Anterior cingulate cortex (tissue), 58 donors: ENCODE data around the gene S100A12.

ENCODE experiments used
- DNase-seq, 58 donors: peaks; one replicate each; lab custom pipeline; 2025; lab: John Stamatoyannopoulos, UW

The S100A12 gene

GRCh38 chr1:153370146-153370545 lies 5.3 kb downstream of the S100A12 start:
- DNase-seq: no peak

- DNase-seq: no peak
These were observed 6.9 kb downstream of the S100A12 start for GRCh38 chr1:153368495-153368894.

- no peak for DNase-seq
These were observed 8.3 kb downstream of the S100A12 start for GRCh38 chr1:153367090-153367489.

- no peak for DNase-seq
These were observed 9.2 kb downstream of the S100A12 start for GRCh38 chr1:153366261-153366660.

GRCh38 chr1:153365696-153366095 lies 9.7 kb downstream of the S100A12 start:
- no peak for DNase-seq

- no peak for DNase-seq
These were observed 10.4 kb downstream of the S100A12 start for GRCh38 chr1:153364766-153365666.

- DNase-seq: no peak
These were observed 11.3 kb downstream of the S100A12 start for GRCh38 chr1:153364156-153364555.

- DNase-seq: no peak
These were observed 11.8 kb downstream of the S100A12 start for GRCh38 chr1:153363641-153364040.

- DNase-seq: no peak
These were observed 13.1 kb downstream of the S100A12 start for GRCh38 chr1:153362187-153362775.

GRCh38 chr1:153361480-153362109 lies 13.8 kb downstream of the S100A12 start:
- DNase-seq: no peak

- no peak for DNase-seq
These were observed 14.6 kb downstream of the S100A12 start for GRCh38 chr1:153360592-153361479.

- DNase-seq: no peak
These were observed 15.2 kb downstream of the S100A12 start for GRCh38 chr1:153360190-153360589.

- DNase-seq: no peak
These were observed 16.2 kb downstream of the S100A12 start for GRCh38 chr1:153359241-153359640.

- no peak for DNase-seq
These were observed 16.8 kb downstream of the S100A12 start for GRCh38 chr1:153358691-153358975.

GRCh38 chr1:153357853-153358690 lies 17.3 kb downstream of the S100A12 start, which contains the start of gene S100A9:
Gene S100A9, plus strand, starts transcription at chr1:153357854. Its CDS starts 430 bp downstream, at chr1:153358284.
- DNase-seq: no peak

- peak in 3 of 58 donors; percentile 12 to 52 (median 14) for DNase-seq
These were observed 18.2 kb downstream of the S100A12 start for GRCh38 chr1:153357076-153357852.

GRCh38 chr1:153356392-153357075 lies 18.9 kb downstream of the S100A12 start:
- DNase-seq: no peak

- DNase-seq: peak in 8 of 58 donors; percentile 7 to 46 (median 9)
These were observed 19.9 kb downstream of the S100A12 start for GRCh38 chr1:153355445-153356071.
